Sigmoid colon (tissue), 7 donors: ENCODE results near the gene TTLL6. TPM values are rescaled to one million over a fixed set of nuclear protein-coding genes. Genes with fewer than 3 reads are reported as not detected.

Source experiments
- DNase-seq: peaks from one replicate; pipeline ENCODE4 v3.0.0-alpha.2; 2019
- H3K27ac ChIP-seq, 4 donors: fragments of 200-600 bp; sonication (generic); one replicate each; pipeline ENCODE4 v1.5.1; 2016 to 2019; ENCODE audit warnings: mild to moderate bottlenecking in 1 of 4
- H3K27me3 ChIP-seq, 3 donors: fragments of 200-600 bp; sonication (generic); one replicate each; pipeline ENCODE4 v1.5.1; 2019; ENCODE audit warnings: mild to moderate bottlenecking in 1 of 3
- H3K36me3 ChIP-seq, 4 donors: fragments of 200-600 bp; sonication (generic); one replicate each; pipeline ENCODE4 v1.5.1; 2016 to 2019
- H3K4me1 ChIP-seq, 4 donors: fragments of 200-600 bp; sonication (generic); one replicate each; pipeline ENCODE4 v1.5.1; 2017 to 2019
- H3K4me3 ChIP-seq, 4 donors: fragments of 200-600 bp; sonication (generic); one replicate each; pipeline ENCODE4 v1.5.1; 2017 to 2019; ENCODE audit warnings: mild to moderate bottlenecking in 2 of 4, moderate library complexity in 1 of 4
- H3K9me3 ChIP-seq, 4 donors: fragments of 200-600 bp in 3 of 4; sonication (generic) in 3 of 4; one replicate each; pipeline versions ENCODE4 v1.5.1 to v1.6.1; 2013 to 2019
- EP300 ChIP-seq, 4 donors: sonication (generic); formaldehyde crosslinking; IDR thresholded peaks; one replicate each; pipeline ENCODE4 v1.6.1; 2017; ENCODE audit warnings: antibody characterized with exemption in 4 of 4
- POLR2A ChIP-seq, 2 donors: fragments of 450-650 bp; IDR thresholded peaks; one replicate each; pipeline ENCODE4 v1.6.1; 2016; ENCODE audit warnings: antibody characterized with exemption in 2 of 2, mild to moderate bottlenecking in 2 of 2, moderate library complexity in 2 of 2
- POLR2AphosphoS5 ChIP-seq, 4 donors: sonication (generic); formaldehyde crosslinking; IDR thresholded peaks; one replicate each; pipeline ENCODE4 v1.6.1; 2017; ENCODE audit warnings: antibody characterized with exemption in 4 of 4
- WGBS, 2 donors: extraction: QIAGEN DNeasy Blood & Tissue Kit; methylation state at CpG; one replicate each; pipeline ENCODE4 v1.1.7; 2013; 5-methylcytosine and 5-hydroxymethylcytosine counted together
- intact Hi-C: fragments of 100-400 bp; cut with DNase I; formaldehyde crosslinking; loops from one replicate; pipeline ENCODE4 v1.15.1; 2023
- polyA plus RNA-seq, 3 donors: library from polyadenylated mRNA; stranded (reverse); fragments of 200-250 nt; gene quantifications; one replicate each; pipeline ENCODE4 v1.2.3, GENCODE V29; 2013
- total RNA-seq, 4 donors: library from RNA; depleted of rRNA; stranded (reverse); fragments of >200 nt; gene quantifications; one replicate each; pipeline ENCODE4 v1.1.0, GENCODE V29; 2016
- TF ChIP-seq, protein P1 (sequence below), 4 experiments: fragments of 450-650 bp in 3 of 4; fragments of 200-600 bp in 1 of 4; IDR thresholded peaks; one replicate each; pipeline ENCODE4 v1.5.1; 2016 to 2019; ENCODE audit warnings: antibody characterized with exemption in 4 of 4, mild to moderate bottlenecking in 3 of 4, moderate library complexity in 2 of 4
- donor health status: healthy with polysubstance abuse.
- donor health status: Bipolar disorder and iron deficiency.
- donor health status: healthy.

Gene TTLL6
- total and polyA plus RNA-seq, 7 donors, result under 0.01 to 10.5 (median 3.5) TPM; not detected in 2

- Histone ChIP-seq H3K9me3 (no peaks in the 10 kb centered on the region), H3K4me3 (no peak overlapping the region), H3K36me3 (no peaks in the 10 kb centered on the region), H3K4me1 (peaks cover 0 to 29% (median 25%) of the 10 kb centered on the region in 4 donors), H3K27me3 (peaks cover 66 to 98% (median 80%) of the 10 kb centered on the region in 3 donors), H3K27ac (no peak overlapping the region)
- no peak for TF ChIP-seq POLR2AphosphoS5 (IDR thresholded peaks at IDR 0.05)
- TF ChIP-seq, protein P1, sequence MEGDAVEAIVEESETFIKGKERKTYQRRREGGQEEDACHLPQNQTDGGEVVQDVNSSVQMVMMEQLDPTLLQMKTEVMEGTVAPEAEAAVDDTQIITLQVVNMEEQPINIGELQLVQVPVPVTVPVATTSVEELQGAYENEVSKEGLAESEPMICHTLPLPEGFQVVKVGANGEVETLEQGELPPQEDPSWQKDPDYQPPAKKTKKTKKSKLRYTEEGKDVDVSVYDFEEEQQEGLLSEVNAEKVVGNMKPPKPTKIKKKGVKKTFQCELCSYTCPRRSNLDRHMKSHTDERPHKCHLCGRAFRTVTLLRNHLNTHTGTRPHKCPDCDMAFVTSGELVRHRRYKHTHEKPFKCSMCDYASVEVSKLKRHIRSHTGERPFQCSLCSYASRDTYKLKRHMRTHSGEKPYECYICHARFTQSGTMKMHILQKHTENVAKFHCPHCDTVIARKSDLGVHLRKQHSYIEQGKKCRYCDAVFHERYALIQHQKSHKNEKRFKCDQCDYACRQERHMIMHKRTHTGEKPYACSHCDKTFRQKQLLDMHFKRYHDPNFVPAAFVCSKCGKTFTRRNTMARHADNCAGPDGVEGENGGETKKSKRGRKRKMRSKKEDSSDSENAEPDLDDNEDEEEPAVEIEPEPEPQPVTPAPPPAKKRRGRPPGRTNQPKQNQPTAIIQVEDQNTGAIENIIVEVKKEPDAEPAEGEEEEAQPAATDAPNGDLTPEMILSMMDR (IDR thresholded peaks at IDR 0.05), result no peak
- intact Hi-C loops, result no loop called here
- no peak for DNase-seq
- WGBS, 2 donors, result 32 to 53% methylated on average over 22 of the region's 22 CpGs
Measured at GRCh38 chr17:48753794-48754499, 63.1 kb downstream of the TTLL6 start.

DNA sequence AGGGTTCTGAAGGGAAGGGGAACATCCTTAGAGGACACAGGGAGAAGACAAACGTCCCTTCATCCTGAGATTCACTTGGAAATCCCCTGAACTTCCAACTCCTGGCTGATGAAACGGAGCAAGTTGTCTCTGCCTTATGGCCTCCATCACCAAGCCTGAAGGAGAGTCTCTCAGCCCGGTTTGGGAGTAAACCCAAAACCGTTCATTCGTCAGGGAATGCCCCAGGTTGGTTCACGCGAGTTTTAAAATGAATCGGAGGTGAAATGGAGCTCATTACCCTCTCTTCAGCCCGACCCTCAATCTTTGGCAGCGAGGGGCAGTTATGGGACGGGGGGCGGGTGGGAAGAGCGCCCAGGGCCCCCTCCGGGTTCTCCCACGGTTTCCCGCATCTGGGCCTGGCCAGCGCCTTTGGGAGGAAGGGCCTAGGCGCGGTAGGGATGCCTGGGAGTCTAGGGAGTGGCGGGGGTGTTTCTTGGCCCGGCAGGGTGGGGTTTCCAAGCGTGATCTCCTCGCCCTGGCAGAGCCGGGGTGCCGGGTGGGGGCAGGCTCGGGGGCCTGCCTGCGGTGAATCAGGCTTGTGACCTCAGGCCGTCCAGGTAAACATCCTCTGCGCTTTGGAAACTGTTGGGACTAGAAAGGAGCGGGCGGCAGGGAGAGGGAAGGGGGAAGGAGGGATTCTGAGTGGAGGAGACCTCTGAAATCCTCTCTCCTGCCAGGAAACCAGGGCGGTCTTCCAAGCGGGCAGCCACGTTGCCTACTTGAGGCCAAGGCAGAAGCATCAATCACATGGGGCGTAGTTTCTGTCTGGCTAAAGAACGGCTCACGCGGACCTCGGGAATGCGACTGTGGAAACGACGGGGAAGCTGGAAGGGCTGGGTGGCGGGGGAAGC, 64.4 kb downstream of the TTLL6 start:
- H3K4me1 ChIP-seq, result peaks cover 0 to 31% (median 25%) of the 10 kb centered on the region in 4 donors
- no peak for TF ChIP-seq POLR2AphosphoS5 (IDR thresholded peaks at IDR 0.05)
- TF ChIP-seq POLR2A (IDR thresholded peaks at IDR 0.05), result peak in 1 of 2 donors; percentile 53
- TF ChIP-seq EP300 (IDR thresholded peaks at IDR 0.05), result no peak
- DNase-seq, result no peak
- H3K27ac ChIP-seq, result no peak overlapping the region
- peaks cover 73 to 100% (median 93%) of the 10 kb centered on the region in 3 donors for H3K27me3 ChIP-seq
- no peaks in the 10 kb centered on the region for H3K9me3 ChIP-seq
- 20 to 24% methylated on average over 43 of the region's 43 CpGs for WGBS, 2 donors
- intact Hi-C loops, result no loop called here
- no peaks in the 10 kb centered on the region for H3K36me3 ChIP-seq
- H3K4me3 ChIP-seq, result no peak overlapping the region

GRCh38 chr17:48751733-48752398, 65.2 kb downstream of the TTLL6 start:
- H3K4me1 ChIP-seq, result peaks cover 0 to 35% (median 26%) of the 10 kb centered on the region in 4 donors
- WGBS, 2 donors, result 21 to 32% methylated on average over 13 of the region's 13 CpGs
- H3K4me3 ChIP-seq, result no peak overlapping the region
- no peak for TF ChIP-seq POLR2A (IDR thresholded peaks at IDR 0.05)
- intact Hi-C loops, result no loop called here
- peak; percentile 8 for DNase-seq
- H3K9me3 ChIP-seq, result no peaks in the 10 kb centered on the region
- H3K27ac ChIP-seq, result no peak overlapping the region
- peaks cover 81 to 100% (median 99%) of the 10 kb centered on the region in 3 donors for H3K27me3 ChIP-seq
- no peaks in the 10 kb centered on the region for H3K36me3 ChIP-seq

- TF ChIP-seq POLR2A (IDR thresholded peaks at IDR 0.05) (no peak), POLR2AphosphoS5 (IDR thresholded peaks at IDR 0.05) (no peak), EP300 (IDR thresholded peaks at IDR 0.05) (no peak)
- TF ChIP-seq, protein P1 (IDR thresholded peaks at IDR 0.05), result no peak
- Histone ChIP-seq H3K27ac (no peak overlapping the region), H3K4me3 (no peak overlapping the region), H3K27me3 (peaks cover 85 to 100% (median 99%) of the 10 kb centered on the region in 3 donors), H3K4me1 (peaks cover 0 to 35% (median 26%) of the 10 kb centered on the region in 4 donors), H3K9me3 (no peaks in the 10 kb centered on the region), H3K36me3 (no peaks in the 10 kb centered on the region)
- no peak for DNase-seq
- 5 to 7% methylated on average over 3 of the region's 3 CpGs for WGBS, 2 donors
- intact Hi-C loops, result no loop called here
Measured at GRCh38 chr17:48751172-48751571, 65.9 kb downstream of the TTLL6 start.

- Histone ChIP-seq H3K4me1 (peaks cover 0 to 32% (median 21%) of the 10 kb centered on the region in 4 donors), H3K9me3 (no peaks in the 10 kb centered on the region), H3K36me3 (no peaks in the 10 kb centered on the region), H3K4me3 (no peak overlapping the region), H3K27me3 (peaks cover 87 to 100% (median 99%) of the 10 kb centered on the region in 3 donors), H3K27ac (no peak overlapping the region)
- DNase-seq, result no peak
- WGBS, 2 donors, result 30 to 47% methylated on average over 32 of the region's 32 CpGs
- no peak for TF ChIP-seq POLR2AphosphoS5 (IDR thresholded peaks at IDR 0.05)
- TF ChIP-seq, protein P1 (IDR thresholded peaks at IDR 0.05), result no peak
- no peak for TF ChIP-seq POLR2A (IDR thresholded peaks at IDR 0.05)
- no peak for TF ChIP-seq EP300 (IDR thresholded peaks at IDR 0.05)
- intact Hi-C loops, result loop anchor here (2.0 kb wide), 1 partner anchor 31 kb away; no protein-coding TSS in a partner anchor
Measured at GRCh38 chr17:48749621-48750553, 67.1 kb downstream of the TTLL6 start.
